BE2C (cell line): ENCODE data around the gene SEMA4D.

Source experiments
- DNase-seq: peaks from one replicate; pipeline ENCODE4 v3.0.0-alpha.2; 2020
- H3K27me3 ChIP-seq: fragments of 250-450 bp; sonication (Bioruptor Pico); 2 replicates; pipeline ENCODE4 v1.5.1; 2020; ENCODE audit warnings: mild to moderate bottlenecking
- H3K36me3 ChIP-seq: fragments of 250-450 bp; sonication (Bioruptor Pico); 2 replicates; pipeline ENCODE4 v1.5.1; 2020; ENCODE audit warnings: mild to moderate bottlenecking
- H3K4me1 ChIP-seq: fragments of 250-450 bp; sonication (Bioruptor Pico); 2 replicates; pipeline ENCODE4 v1.5.1; 2020
- H3K4me3 ChIP-seq: 2 replicates; pipeline ENCODE4 v1.5.1; 2011; ENCODE audit warnings: low read depth, low read length
- H3K9me3 ChIP-seq: fragments of 250-450 bp; sonication (Bioruptor Pico); 2 replicates; pipeline ENCODE4 v1.5.1; 2020
- CTCF ChIP-seq: IDR thresholded peaks from 2 replicates; pipeline ENCODE4 v1.5.1; 2012; ENCODE audit warnings: mild to moderate bottlenecking, low read depth, low read length

Gene SEMA4D

GRCh38 chr9:89470224-89470839, 27.6 kb downstream of the SEMA4D start:
- H3K4me1 ChIP-seq = peaks cover 3% of the 10 kb centered on the region; the same call in 1 of the 2 replicates
- H3K36me3 ChIP-seq = no peaks in the 10 kb centered on the region
- TF ChIP-seq CTCF = no peak
- H3K4me3 ChIP-seq = no peak overlapping the region
- no peaks in the 10 kb centered on the region for H3K9me3 ChIP-seq
- DNase-seq = no peak
- no peaks in the 10 kb centered on the region for H3K27me3 ChIP-seq

- Histone ChIP-seq H3K4me3 (no peak overlapping the region), H3K9me3 (no peaks in the 10 kb centered on the region), H3K4me1 (peaks cover under 1% of the 10 kb centered on the region; the same call in 1 of the 2 replicates), H3K36me3 (no peaks in the 10 kb centered on the region), H3K27me3 (no peaks in the 10 kb centered on the region)
- DNase-seq = no peak
- no peak for TF ChIP-seq CTCF
Measured at GRCh38 chr9:89469003-89469402, 28.9 kb downstream of the SEMA4D start.

- no peak for DNase-seq
- Histone ChIP-seq H3K9me3 (no peaks in the 10 kb centered on the region), H3K4me1 (no peaks in the 10 kb centered on the region; the same call in 1 of the 2 replicates)
Measured at GRCh38 chr9:89468281-89468960, 29.5 kb downstream of the SEMA4D start.

GRCh38 chr9:89467278-89467625, 30.7 kb downstream of the SEMA4D start:
- no peaks in the 10 kb centered on the region; the same call in 1 of the 2 replicates for H3K4me1 ChIP-seq
- H3K9me3 ChIP-seq = no peaks in the 10 kb centered on the region
- no peak overlapping the region for H3K4me3 ChIP-seq
- DNase-seq = no peak
- no peak for TF ChIP-seq CTCF
- H3K27me3 ChIP-seq = no peaks in the 10 kb centered on the region
- H3K36me3 ChIP-seq = no peaks in the 10 kb centered on the region

More at GRCh38 chr9:89468281-89468960, 29.5 kb downstream of the SEMA4D start:
- TF ChIP-seq CTCF = no peak
- H3K27me3 ChIP-seq = no peaks in the 10 kb centered on the region
- H3K4me3 ChIP-seq = no peak overlapping the region
- H3K36me3 ChIP-seq = no peaks in the 10 kb centered on the region

GRCh38 chr9:89466451-89467277, 31.2 kb downstream of the SEMA4D start:
- Histone ChIP-seq H3K4me3 (no peak overlapping the region), H3K9me3 (no peaks in the 10 kb centered on the region), H3K4me1 (no peaks in the 10 kb centered on the region; the same call in 1 of the 2 replicates), H3K27me3 (no peaks in the 10 kb centered on the region), H3K36me3 (no peaks in the 10 kb centered on the region)
- no peak for TF ChIP-seq CTCF
- no peak for DNase-seq
